ENCODE data around the gene TRO. TPM values are rescaled to one million over a fixed set of nuclear protein-coding genes. Genes with fewer than 3 reads are reported as not detected.
A peak's percentile ranks its signal among the peaks of the same experiment; 100 is the strongest.

TRO gene
- total RNA-seq, 2 donors from 2014 or later = 9.7 to 24.3 TPM

DNA sequence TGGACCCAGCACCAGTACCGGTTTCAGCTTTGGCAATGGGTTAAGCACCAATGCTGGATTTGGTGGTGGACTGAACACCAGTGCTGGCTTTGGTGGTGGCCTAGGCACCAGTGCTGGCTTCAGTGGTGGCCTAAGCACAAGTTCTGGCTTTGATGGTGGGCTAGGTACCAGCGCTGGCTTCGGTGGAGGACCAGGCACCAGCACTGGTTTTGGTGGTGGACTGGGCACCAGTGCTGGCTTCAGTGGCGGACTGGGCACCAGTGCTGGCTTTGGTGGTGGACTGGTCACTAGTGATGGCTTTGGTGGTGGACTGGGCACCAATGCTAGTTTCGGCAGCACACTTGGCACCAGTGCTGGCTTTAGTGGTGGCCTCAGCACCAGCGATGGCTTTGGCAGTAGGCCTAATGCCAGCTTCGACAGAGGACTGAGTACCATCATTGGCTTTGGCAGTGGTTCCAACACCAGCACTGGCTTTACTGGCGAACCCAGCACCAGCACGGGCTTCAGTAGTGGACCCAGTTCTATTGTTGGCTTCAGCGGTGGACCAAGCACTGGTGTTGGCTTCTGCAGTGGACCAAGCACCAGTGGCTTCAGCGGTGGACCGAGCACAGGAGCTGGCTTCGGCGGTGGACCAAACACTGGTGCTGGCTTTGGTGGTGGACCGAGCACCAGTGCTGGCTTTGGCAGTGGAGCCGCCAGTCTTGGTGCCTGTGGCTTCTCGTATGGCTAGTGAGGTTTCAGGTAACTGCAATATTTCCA is 9.8 kb downstream of the TRO start:
- intact Hi-C loops (cut with DNase I) = no loop called here
- no peaks in the 10 kb centered on the region for H3K4me1 ChIP-seq (replicated peaks)
- no peaks in the 10 kb centered on the region for H3K36me3 ChIP-seq
- no peak for TF ChIP-seq POLR2AphosphoS5 (IDR thresholded peaks at IDR 0.05)
- TF ChIP-seq, protein P1, sequence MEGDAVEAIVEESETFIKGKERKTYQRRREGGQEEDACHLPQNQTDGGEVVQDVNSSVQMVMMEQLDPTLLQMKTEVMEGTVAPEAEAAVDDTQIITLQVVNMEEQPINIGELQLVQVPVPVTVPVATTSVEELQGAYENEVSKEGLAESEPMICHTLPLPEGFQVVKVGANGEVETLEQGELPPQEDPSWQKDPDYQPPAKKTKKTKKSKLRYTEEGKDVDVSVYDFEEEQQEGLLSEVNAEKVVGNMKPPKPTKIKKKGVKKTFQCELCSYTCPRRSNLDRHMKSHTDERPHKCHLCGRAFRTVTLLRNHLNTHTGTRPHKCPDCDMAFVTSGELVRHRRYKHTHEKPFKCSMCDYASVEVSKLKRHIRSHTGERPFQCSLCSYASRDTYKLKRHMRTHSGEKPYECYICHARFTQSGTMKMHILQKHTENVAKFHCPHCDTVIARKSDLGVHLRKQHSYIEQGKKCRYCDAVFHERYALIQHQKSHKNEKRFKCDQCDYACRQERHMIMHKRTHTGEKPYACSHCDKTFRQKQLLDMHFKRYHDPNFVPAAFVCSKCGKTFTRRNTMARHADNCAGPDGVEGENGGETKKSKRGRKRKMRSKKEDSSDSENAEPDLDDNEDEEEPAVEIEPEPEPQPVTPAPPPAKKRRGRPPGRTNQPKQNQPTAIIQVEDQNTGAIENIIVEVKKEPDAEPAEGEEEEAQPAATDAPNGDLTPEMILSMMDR (IDR thresholded peaks at IDR 0.05) = no peak
- TF ChIP-seq POLR2A (IDR thresholded peaks at IDR 0.05) = no peak
- no peaks in the 10 kb centered on the region for H3K27me3 ChIP-seq (replicated peaks; ENCODE audit: insufficient read depth)
- H3K27ac ChIP-seq = peak overlapping the region; percentile 23 to 45
- DNase-seq (ENCODE audit: low spot score) = no peak
- H3K4me3 ChIP-seq = no peak overlapping the region
- no peaks in the 10 kb centered on the region for H3K9me3 ChIP-seq
- WGBS = 96% methylated on average over 4 of the region's 17 CpGs

DNA sequence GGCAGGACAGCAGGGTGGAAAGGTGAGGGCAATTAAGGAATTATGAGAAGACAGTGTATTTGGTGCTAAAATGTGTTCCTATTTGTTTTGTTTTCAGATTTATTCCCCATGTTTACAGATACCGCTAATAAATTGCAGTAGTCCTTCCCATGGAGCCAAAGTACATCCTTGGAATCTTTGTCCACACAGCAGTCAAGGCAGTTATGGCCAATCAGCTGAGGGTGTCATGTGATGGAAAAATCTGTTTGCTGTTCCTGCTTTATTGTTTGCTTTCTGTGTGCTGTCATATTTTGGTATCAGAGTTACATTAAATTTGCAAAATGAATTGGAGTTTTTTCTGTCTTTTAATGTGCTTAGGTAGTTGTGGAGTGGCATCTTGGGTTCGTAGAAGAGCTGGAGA is 10.5 kb downstream of the TRO start:
- peak overlapping the region; percentile 27 to 45 for H3K27ac ChIP-seq
- 74% methylated on average over 2 of the region's 2 CpGs for WGBS
- no peaks in the 10 kb centered on the region for H3K27me3 ChIP-seq (replicated peaks; ENCODE audit: insufficient read depth)
- no peaks in the 10 kb centered on the region for H3K9me3 ChIP-seq
- H3K4me3 ChIP-seq = no peak overlapping the region
- no peaks in the 10 kb centered on the region for H3K4me1 ChIP-seq (replicated peaks)
- no peaks in the 10 kb centered on the region for H3K36me3 ChIP-seq
- TF ChIP-seq POLR2A (IDR thresholded peaks at IDR 0.05) (no peak), POLR2AphosphoS5 (IDR thresholded peaks at IDR 0.05) (peak; percentile 79)
- TF ChIP-seq, protein P1 (IDR thresholded peaks at IDR 0.05) = no peak
- peak; percentile 16 for DNase-seq (ENCODE audit: low spot score)
- intact Hi-C loops (cut with DNase I) = no loop called here

DNA sequence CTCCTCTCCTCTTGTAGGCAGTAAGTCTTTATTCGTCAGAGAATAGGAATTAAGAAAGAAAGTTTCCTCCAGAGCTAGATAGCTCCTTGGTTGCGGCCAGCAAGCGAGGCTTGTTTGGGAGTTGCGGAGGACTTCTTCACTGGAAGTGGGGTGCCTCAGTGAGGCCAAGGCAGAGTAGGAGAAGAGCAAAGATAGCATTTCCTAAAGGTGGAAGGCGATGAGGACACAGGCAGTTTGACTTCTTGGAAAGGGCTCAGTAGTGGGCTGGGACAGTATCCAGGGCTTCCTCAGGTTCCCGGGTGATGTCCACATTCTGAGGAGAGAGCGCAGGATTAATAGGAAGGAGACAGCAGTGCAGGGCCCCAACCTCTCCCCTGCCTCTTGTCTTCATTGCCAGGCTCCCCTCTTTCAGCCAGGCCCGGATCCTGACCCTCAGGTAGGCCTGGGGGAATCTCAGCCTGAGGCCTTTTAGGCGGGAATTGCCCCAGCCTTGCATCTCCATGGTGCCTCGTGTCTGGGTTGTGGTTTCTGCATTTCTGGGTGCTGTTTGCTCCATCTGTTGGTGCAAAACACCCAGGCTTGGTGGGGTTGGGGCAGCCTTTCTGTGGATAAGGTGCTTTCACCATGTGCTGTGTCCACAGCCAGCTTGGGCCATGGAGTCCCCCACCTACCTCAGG is 12.7 kb downstream of the TRO start:
- TF ChIP-seq POLR2A (IDR thresholded peaks at IDR 0.05) (no peak), POLR2AphosphoS5 (IDR thresholded peaks at IDR 0.05) (no peak)
- TF ChIP-seq, protein P1 (IDR thresholded peaks at IDR 0.05) = no peak
- Histone ChIP-seq H3K36me3 (no peaks in the 10 kb centered on the region), H3K4me3 (no peak overlapping the region), H3K27me3 (replicated peaks; ENCODE audit: insufficient read depth) (no peaks in the 10 kb centered on the region), H3K27ac (no peak overlapping the region), H3K4me1 (replicated peaks) (no peaks in the 10 kb centered on the region), H3K9me3 (no peaks in the 10 kb centered on the region)
- intact Hi-C loops (cut with DNase I) = no loop called here
- DNase-seq (ENCODE audit: low spot score) = no peak
- WGBS = 91% methylated on average over 10 of the region's 10 CpGs

DNA sequence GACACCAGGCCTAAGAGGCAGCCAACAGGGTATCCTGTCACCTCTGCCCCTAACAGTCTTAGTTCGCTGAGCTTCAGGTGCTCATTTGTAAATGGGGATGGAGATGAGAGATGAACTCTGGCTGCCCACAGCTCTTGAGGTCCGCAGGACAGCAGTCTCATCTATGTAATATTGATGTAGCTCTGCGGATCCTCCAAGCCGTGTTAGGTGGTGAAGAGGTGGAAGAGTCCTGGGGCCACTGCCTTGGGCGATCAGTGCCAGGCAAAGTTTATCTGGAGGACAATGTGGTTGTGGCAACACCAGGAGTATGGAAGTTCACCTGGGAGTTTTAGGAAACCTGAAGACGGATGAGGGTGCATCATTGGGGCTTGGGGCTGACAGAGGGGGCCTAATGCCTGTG is 13.4 kb downstream of the TRO start:
- intact Hi-C loops (cut with DNase I) = no loop called here
- Histone ChIP-seq H3K9me3 (no peaks in the 10 kb centered on the region), H3K4me1 (replicated peaks) (no peaks in the 10 kb centered on the region), H3K27me3 (replicated peaks; ENCODE audit: insufficient read depth) (no peaks in the 10 kb centered on the region), H3K27ac (no peak overlapping the region), H3K4me3 (no peak overlapping the region), H3K36me3 (no peaks in the 10 kb centered on the region)
- 75% methylated on average over 6 of the region's 6 CpGs for WGBS
- no peak for DNase-seq (ENCODE audit: low spot score)
- TF ChIP-seq POLR2AphosphoS5 (IDR thresholded peaks at IDR 0.05) = no peak
- TF ChIP-seq, protein P1 (IDR thresholded peaks at IDR 0.05) = no peak
- TF ChIP-seq POLR2A (IDR thresholded peaks at IDR 0.05) = no peak

Measured in prostate gland (tissue), 2 donors.